Measurements from ENCODE around the gene NUPR2. TPM values are rescaled to one million over a fixed set of nuclear protein-coding genes. Genes with fewer than 3 reads are reported as not detected.
A peak's percentile ranks its signal among the peaks of the same experiment; 100 is the strongest.
"Not testable (repeated sequence)": the region's sequence is repeated elsewhere in the genome, so short reads cannot be mapped to it uniquely, and the experiment has no call there.

The NUPR2 gene
- total and polyA plus RNA-seq, 5 experiments from 2014 or later = 1.1 to 2.0 TPM; not detected in 3

DNA sequence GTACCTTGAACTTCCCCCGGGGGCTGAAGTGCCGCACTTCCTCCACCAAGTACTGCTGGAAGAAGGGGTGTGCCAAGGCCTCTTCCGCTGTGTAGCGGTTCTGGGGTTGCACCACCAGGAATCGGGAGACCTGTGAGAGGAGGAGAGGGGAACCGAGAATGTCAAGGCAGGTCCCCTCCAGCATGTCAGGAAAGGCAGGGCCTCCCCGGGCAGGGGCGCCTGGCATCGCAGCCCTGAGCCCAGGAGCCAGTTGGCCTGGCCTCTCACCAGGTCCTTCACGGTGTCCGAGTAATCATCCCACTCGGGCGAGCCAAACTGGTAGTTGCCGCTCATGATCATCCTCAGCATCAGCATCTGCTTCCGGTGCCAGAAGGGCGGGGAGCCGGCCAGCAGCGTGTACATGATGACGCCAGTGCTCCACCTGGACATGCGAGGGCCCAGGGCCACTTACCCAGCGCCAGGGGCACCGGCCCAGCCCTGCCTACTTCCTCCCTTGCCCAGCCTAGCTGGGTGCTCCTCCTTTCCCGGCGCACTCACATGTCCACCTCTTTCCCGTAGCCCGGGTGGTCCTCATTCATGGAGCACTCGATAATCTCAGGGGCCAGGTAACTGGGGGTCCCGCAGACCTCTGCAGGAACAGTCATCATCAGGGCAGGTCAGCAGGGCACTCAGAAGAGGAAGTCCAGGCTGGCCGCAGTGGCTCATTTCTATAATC lies 34.4 kb downstream of the NUPR2 start:
- Mint-ChIP-seq H3K27me3 (no peaks in the 10 kb centered on the region), H3K27ac (peak overlapping the region in 3 of 10 donors; percentile 18 to 46 (median 31)), H3K36me3 (peaks cover 0 to 37% (median 0%) of the 10 kb centered on the region in 3 donors), H3K9me3 (no peaks in the 10 kb centered on the region), H3K4me1 (peaks cover 0 to 3% (median 2%) of the 10 kb centered on the region in 4 donors), H3K4me3 (no peak overlapping the region)
- no peak for ATAC-seq
- DNase-seq = no peak
- POLR2A ChIA-PET = no interaction called here

DNA sequence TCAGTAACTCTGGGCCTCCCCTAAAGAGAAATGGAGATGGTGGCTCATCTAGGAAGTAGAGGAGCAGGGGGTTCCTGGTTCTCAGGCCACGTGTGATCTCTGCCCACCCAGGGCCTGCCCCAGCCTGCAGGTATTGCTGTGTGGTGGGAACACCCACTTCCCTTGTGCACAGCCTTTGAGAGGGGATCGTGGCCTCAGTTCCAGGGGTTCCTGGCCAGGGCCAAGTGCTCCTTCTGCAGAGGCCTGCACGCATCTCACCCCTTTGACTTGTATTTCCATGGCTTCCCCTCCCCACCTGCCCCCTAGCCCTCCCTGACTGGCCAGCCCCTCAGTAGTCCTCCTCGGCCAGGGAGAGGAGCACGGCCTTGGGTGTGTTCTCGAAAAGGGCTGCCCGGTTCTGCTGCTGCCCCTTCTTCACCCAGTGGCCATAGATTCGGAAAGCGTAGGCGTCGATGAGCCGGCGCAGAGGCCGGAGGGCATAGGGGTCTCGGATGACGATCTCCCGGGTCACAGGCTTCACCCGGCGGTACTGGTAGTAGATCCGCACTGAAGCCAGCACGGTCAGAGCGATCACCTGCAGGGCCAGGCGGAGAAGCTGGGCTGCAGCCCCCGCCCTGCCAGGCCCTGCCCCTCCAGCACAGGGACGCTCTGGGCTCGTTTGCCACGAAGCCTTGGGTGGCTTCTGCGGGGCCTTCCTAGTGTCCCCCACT lies 35.3 kb downstream of the NUPR2 start:
- H3K4me1 Mint-ChIP-seq, ATAC-seq, H3K9me3 Mint-ChIP-seq, H3K4me3 Mint-ChIP-seq, POLR2A ChIA-PET, DNase-seq, H3K27me3 Mint-ChIP-seq: not testable (repeated sequence)
- H3K27ac Mint-ChIP-seq = peak overlapping the region in 3 of 10 donors; percentile 44 to 75 (median 50)
- H3K36me3 Mint-ChIP-seq = peaks cover 0 to 36% (median 0%) of the 10 kb centered on the region in 3 donors

DNA sequence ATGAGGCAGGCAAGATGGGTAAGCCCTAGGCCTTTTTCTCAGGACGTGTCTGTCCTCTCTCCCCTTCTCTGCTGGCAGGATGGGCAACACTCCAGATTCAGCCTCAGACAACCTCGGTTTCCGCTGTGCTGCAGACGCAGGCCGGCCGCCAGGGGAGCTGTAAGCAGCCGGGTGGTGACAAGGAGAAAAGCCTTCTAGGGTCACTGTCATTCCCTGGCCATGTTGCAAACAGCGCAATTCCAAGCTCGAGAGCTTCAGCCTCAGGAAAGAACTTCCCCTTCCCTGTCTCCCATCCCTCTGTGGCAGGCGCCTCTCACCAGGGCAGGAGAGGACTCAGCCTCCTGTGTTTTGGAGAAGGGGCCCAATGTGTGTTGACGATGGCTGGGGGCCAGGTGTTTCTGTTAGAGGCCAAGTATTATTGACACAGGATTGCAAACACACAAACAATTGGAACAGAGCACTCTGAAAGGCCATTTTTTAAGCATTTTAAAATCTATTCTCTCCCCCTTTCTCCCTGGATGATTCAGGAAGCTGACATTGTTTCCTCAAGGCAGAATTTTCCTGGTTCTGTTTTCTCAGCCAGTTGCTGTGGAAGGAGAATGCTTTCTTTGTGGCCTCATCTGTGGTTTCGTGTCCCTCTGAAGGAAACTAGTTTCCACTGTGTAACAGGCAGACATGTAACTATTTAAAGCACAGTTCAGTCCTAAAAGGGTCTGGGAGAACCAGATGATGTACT lies 36.6 kb downstream of the NUPR2 start:
- ATAC-seq (no peak), DNase-seq (no peak)
- Mint-ChIP-seq H3K27me3 (no peaks in the 10 kb centered on the region), H3K36me3 (peaks cover 0 to 31% (median 0%) of the 10 kb centered on the region in 3 donors), H3K4me1 (peaks cover 0 to 3% (median 2%) of the 10 kb centered on the region in 4 donors), H3K27ac (peak overlapping the region in 3 of 10 donors; percentile 5 to 82 (median 53)), H3K4me3 (no peak overlapping the region), H3K9me3 (no peaks in the 10 kb centered on the region)
- POLR2A ChIA-PET = interaction anchor here (0.7 kb wide), 1 partner anchor 28 kb away, joined by 3 read pairs; the partner anchor contains the start of gene PSPH

DNA sequence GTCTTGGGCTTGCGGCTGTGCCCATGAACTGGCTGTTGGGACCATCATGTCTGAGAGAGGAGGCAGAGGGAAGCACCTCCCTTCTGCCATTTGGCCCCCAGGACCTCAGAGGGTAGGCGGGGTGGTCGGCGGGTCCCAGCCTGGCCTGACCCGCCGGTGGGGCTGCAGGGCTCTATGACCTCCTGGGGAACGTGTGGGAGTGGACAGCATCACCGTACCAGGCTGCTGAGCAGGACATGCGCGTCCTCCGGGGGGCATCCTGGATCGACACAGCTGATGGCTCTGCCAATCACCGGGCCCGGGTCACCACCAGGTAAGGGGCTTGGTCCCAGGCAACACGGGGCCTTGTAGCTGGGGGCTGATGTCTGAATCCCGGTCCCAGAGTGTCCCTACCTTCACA lies 38.0 kb downstream of the NUPR2 start:
- POLR2A ChIA-PET = no interaction called here
- Mint-ChIP-seq H3K36me3 (peaks cover 0 to 41% (median 0%) of the 10 kb centered on the region in 3 donors), H3K4me1 (peaks cover 5 to 7% (median 6%) of the 10 kb centered on the region in 4 donors), H3K9me3 (no peaks in the 10 kb centered on the region), H3K4me3 (no peak overlapping the region), H3K27me3 (no peaks in the 10 kb centered on the region), H3K27ac (no peak overlapping the region)
- DNase-seq = no peak
- ATAC-seq = no peak

DNA sequence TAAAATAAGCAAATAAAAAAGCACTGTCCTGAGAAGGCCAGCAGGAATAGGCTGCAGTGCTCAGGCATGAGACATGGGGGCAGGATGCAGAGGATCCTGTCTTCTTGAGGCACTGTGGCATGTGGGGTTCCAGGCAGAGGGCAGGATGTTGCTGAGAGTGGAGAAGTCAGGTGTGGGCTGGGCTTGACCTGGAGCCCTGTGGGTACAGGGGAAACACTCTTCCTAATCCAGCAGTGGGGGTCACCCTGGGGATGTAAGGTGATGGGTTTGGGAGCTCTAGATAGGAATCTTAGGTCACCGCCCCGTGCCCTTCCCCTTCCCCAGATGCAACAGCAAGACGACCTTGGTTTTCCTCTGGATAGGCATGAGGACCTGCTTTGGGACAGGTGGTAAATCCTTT lies 38.5 kb downstream of the NUPR2 start:
- Mint-ChIP-seq H3K4me1 (peaks cover 5 to 8% (median 6%) of the 10 kb centered on the region in 4 donors), H3K4me3 (no peak overlapping the region), H3K27ac (no peak overlapping the region), H3K9me3 (no peaks in the 10 kb centered on the region), H3K27me3 (no peaks in the 10 kb centered on the region), H3K36me3 (peaks cover 0 to 46% (median 0%) of the 10 kb centered on the region in 3 donors)
- no peak for DNase-seq
- ATAC-seq = no peak
- POLR2A ChIA-PET = no interaction called here

DNA sequence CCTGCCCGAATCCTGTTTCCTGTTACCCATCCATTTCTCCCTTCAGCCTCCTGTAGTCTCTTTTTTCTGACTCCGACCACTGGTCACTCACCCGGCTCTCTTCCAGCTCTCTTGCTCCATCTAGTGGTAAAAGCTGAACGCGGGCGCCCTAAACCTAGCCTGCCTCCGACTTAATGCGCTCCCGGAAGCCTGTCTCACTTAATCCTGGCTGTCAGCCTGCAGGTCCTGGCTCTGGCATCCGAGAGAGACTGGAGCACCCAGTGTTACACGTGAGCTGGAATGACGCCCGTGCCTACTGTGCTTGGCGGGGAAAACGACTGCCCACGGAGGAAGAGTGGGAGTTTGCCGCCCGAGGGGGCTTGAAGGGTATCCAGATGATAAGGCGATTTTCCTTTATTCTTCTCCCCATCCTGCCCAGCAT lies 41.8 kb downstream of the NUPR2 start:
- Mint-ChIP-seq H3K36me3 (peaks cover 0 to 56% (median 0%) of the 10 kb centered on the region in 3 donors), H3K4me1 (peaks cover 5 to 8% (median 6%) of the 10 kb centered on the region in 4 donors), H3K4me3 (no peak overlapping the region), H3K27ac (peak overlapping the region in 6 of 10 donors; percentile 7 to 69 (median 54)), H3K27me3 (no peaks in the 10 kb centered on the region), H3K9me3 (no peaks in the 10 kb centered on the region)
- ATAC-seq (peak; percentile 79 to 95), DNase-seq (peak; percentile 34 to 76 (median 59))
- POLR2A ChIA-PET = interaction anchor here (0.6 to 2.3 kb wide), 3 partner anchors 10 to 40 kb away, joined by 3 to 9 read pairs (median 3); partner anchors contain the start of gene SUMF2

DNA sequence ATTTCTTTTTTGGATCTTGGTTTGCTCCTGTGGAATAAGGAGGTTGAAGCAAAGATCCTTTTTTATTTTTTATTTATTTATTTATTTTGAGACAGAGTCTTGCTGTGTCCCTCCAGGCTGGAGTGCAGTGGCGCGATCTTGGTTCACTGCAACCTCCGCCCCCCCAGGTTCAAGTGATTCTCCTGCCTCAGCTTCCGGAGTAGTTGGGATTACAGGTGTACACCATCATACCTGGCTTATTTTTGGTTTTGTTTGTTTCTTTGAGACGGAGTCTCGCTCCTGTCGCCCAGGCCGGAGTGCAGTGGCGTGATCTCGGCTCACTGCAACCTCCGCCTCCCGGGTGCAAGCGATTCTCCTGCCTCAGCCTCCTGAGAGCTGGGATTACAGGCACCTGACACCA lies 49.8 kb downstream of the NUPR2 start:
- POLR2A ChIA-PET = interaction anchor here (2.5 to 4.3 kb wide), 2 partner anchors 15 to 40 kb away, joined by 21 to 42 read pairs; partner anchors contain the start of genes CCT6A, CHCHD2 and PSPH

More for the DNA sequence above, 49.8 kb downstream of the NUPR2 start:
- DNase-seq, ATAC-seq, H3K27me3 Mint-ChIP-seq, H3K9me3 Mint-ChIP-seq: not testable (repeated sequence)
- Mint-ChIP-seq H3K27ac (peak overlapping the region in 2 of 10 donors; percentile 57 to 81), H3K4me3 (peak overlapping the region in 4 of 10 donors; percentile 12 to 38 (median 19)), H3K36me3 (peaks cover 0 to 53% (median 0%) of the 10 kb centered on the region in 3 donors), H3K4me1 (peaks cover 15 to 35% (median 33%) of the 10 kb centered on the region in 4 donors)

Other genes starting within 250 kb of the NUPR2 start
- 1 to 10 TPM; 3.9 to 4.6 TPM for gene ZNF713, start 229.0 kb downstream of the NUPR2 start, total RNA-seq
- 1 to 10 TPM in 2 of 3 donors, not detected in 1; 1.5 to 3.8 TPM for gene ZNF713, start 229.0 kb downstream of the NUPR2 start, polyA plus RNA-seq
- gene MRPS17, start 164.5 kb downstream of the NUPR2 start, total RNA-seq = 10 to 100 TPM; 11.4 to 14.6 TPM
- gene MRPS17, start 164.5 kb downstream of the NUPR2 start, polyA plus RNA-seq = 10 to 100 TPM; 18.0 to 21.4 (median 20.8) TPM
- gene NIPSNAP2, start 151.8 kb downstream of the NUPR2 start, total RNA-seq = 10 to 100 TPM; 27.6 to 33.5 TPM
- gene NIPSNAP2, start 151.8 kb downstream of the NUPR2 start, polyA plus RNA-seq = 10 to 100 TPM; 36.3 to 47.9 (median 40.3) TPM
- 1 to 10 TPM; 6.2 to 7.8 TPM for gene PSPH, start 65.0 kb downstream of the NUPR2 start, total RNA-seq
- gene PSPH, start 65.0 kb downstream of the NUPR2 start, polyA plus RNA-seq = 1 to 10 TPM; 5.7 to 8.0 (median 6.9) TPM
- 10 to 100 TPM; 85.4 to 90.3 TPM for gene CCT6A, start 64.7 kb downstream of the NUPR2 start, total RNA-seq
- gene CCT6A, start 64.7 kb downstream of the NUPR2 start, polyA plus RNA-seq = 100 to 1,000 TPM in 1 of 3 donors, 10 to 100 TPM in 2; 86.8 to 103 (median 97.5) TPM
- gene SUMF2, start 52.1 kb downstream of the NUPR2 start, total RNA-seq = 100 to 1,000 TPM; 168 to 176 TPM
- gene SUMF2, start 52.1 kb downstream of the NUPR2 start, polyA plus RNA-seq = 100 to 1,000 TPM; 135 to 171 (median 140) TPM
- gene PHKG1, start 23.5 kb downstream of the NUPR2 start, total RNA-seq = 1 to 10 TPM; 2.6 to 2.9 TPM
- gene PHKG1, start 23.5 kb downstream of the NUPR2 start, polyA plus RNA-seq = under 1 TPM; 0.23 to 0.43 (median 0.30) TPM
- gene CHCHD2, start 9.9 kb downstream of the NUPR2 start, total RNA-seq = 100 to 1,000 TPM; 155 to 158 TPM
- gene CHCHD2, start 9.9 kb downstream of the NUPR2 start, polyA plus RNA-seq = 100 to 1,000 TPM; 415 to 515 (median 454) TPM

Measured in naive thymus-derived CD8-positive, alpha-beta T cell (primary cell).